ENCODE results near the gene POLE2.

GRCh38 chr14:49720744-49721143, 32.7 kb upstream of the POLE2 start:
- TF ChIP-seq, protein P1, sequence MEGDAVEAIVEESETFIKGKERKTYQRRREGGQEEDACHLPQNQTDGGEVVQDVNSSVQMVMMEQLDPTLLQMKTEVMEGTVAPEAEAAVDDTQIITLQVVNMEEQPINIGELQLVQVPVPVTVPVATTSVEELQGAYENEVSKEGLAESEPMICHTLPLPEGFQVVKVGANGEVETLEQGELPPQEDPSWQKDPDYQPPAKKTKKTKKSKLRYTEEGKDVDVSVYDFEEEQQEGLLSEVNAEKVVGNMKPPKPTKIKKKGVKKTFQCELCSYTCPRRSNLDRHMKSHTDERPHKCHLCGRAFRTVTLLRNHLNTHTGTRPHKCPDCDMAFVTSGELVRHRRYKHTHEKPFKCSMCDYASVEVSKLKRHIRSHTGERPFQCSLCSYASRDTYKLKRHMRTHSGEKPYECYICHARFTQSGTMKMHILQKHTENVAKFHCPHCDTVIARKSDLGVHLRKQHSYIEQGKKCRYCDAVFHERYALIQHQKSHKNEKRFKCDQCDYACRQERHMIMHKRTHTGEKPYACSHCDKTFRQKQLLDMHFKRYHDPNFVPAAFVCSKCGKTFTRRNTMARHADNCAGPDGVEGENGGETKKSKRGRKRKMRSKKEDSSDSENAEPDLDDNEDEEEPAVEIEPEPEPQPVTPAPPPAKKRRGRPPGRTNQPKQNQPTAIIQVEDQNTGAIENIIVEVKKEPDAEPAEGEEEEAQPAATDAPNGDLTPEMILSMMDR (IDR thresholded peaks at IDR 0.05): no peak
- TF ChIP-seq POLR2AphosphoS5 (IDR thresholded peaks at IDR 0.05; ENCODE audit: insufficient read depth in 1 of 2, low read depth in 1 of 2): no peak
